DOHH2 (cell line): Measurements from ENCODE around the gene RAB37.

ENCODE experiments used
- CTCF ChIP-seq: fragments of 200-600 bp; sonication (generic); IDR thresholded peaks from one replicate; pipeline ENCODE4 v1.5.1; 2014; ENCODE audit warnings: antibody characterized with exemption, mild to moderate bottlenecking, low read depth, low read length; ENCODE audit not compliant: poor library complexity, severe bottlenecking
- EZH2phosphoT487 ChIP-seq: fragments of 200-600 bp; sonication (generic); IDR thresholded peaks from 2 replicates; pipeline ENCODE4 v1.6.1; 2017; ENCODE audit warnings: borderline replicate concordance, mild to moderate bottlenecking, antibody characterized with exemption, low read length, moderate library complexity, mixed read lengths

GRCh38 chr17:74766413-74766812, 29.4 kb downstream of the RAB37 start:
- TF ChIP-seq CTCF (no peak), EZH2phosphoT487 (no peak)
